NCI-H1436 (cell line): ENCODE data around the gene TMC8.
A peak's percentile ranks its signal among the peaks of the same experiment; 100 is the strongest.

Experiments used
- DNase-seq: peaks from one replicate; lab custom pipeline; 2025; lab: John Stamatoyannopoulos, UW

TMC8 gene

DNA sequence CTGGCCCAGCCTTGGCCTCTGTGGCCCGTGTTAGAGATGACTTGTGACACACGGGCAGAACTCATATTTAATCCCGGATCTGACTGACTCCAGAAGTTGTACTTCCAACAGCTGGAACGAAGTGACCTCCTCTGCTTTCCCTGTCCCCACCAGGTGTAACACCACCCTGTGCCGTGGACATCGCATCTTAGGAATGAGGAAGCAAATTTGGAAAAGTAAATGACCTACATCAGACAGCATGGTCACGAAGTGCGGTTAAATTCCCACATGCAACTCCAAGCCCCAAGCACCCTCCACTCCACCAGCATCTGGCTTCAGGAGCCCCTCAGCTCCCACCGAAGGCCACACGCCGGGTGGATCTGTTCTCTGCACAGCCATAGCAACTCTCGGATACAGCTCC is 53.3 kb downstream of the TMC8 start:
- DNase-seq, result no peak

- DNase-seq, result no peak
Measured at GRCh38 chr17:78184351-78184750, 53.8 kb downstream of the TMC8 start.

GRCh38 chr17:78184868-78185267 is 54.3 kb downstream of the TMC8 start:
- no peak for DNase-seq

DNA sequence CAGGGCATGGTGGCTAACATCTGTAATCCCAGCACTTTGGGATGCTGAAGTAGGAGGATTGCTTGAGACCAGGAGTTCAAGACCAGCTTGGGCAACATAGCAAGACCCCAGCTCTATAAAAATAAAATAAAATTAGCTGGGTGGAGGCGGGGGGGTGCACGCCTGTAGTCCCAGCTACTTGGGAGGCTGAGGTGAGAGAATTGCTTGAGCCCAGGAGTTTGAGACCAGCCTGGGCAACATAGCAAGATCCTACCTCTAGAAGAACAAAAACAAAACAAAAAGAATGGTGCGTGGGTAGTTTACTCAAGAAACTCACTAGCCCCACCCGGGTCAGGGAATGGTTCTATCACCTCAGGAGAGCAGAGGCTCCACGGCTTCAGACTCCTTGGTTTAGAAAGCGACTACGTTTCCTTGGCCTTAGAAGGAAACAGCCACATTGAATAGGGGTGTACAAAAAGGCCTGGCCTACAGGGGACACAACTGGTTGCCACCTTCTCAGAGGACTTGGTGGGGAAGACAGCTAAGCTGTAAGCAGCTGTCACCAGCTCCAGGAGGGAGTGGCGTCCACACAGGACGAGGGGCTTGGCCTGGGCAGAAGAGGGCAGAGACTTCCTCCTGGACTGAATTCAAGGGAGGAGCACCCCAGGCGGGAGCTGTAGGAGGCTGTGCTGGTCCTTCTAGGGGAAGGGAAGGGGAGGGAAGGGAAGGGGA is 55.6 kb downstream of the TMC8 start:
- no peak for DNase-seq

DNA sequence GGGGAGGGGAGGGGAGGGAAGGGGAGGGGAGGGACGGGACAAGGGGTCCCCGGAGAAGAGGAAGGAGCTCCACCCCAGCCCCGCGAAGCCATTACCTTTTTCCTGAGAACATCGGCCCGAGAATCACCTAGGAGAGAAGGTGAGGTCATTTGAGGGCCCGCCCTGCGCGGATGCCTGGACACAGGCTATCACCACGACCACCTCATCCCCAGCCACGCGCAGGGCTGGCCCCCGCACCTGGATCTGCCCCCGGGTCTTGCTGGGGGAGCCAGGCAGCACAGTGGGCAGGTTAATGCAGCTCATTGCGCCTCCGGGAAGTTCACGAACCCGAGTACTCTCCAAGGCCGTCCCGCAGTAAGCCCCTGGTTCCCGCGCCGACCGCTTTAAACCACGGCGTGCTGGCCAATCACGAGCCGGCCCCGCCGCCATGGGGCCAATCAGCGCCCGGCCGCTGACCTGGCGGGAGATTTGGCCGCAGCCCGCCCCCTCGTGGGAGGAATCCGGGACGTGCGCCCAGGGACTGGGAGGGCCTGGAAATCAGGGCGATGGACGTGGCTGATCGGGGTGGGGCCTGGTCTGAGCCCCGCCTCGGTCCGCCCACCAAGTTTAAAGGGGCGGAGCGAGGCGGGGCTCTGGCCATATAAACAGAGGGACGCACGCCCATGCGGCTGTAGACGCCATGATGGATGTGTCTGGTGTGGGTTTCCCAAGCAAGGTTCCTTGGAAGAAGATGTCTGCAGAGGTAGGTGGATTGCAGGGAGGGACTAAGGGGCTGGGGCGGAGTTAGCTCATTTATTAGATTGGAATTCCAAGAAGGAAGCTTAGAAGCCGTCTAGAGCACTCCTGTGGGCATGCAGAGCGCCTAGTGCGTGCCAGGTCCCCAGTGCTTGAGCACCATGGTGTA is 56.4 kb downstream of the TMC8 start, which contains the start of the genes AFMID and TK1:
TSS of gene AFMID (plus strand) at position 671 of the 904 bp plus-strand sequence. CDS start at position 680, 9 bp downstream.
TSS of gene TK1 (minus strand) at position 361 of the 904 bp plus-strand sequence. CDS start at position 303, 58 bp downstream.
- peak; percentile 98 for DNase-seq
